NCI-H2227 (cell line): ENCODE results near the gene ADGRD1.
A peak's percentile ranks its signal among the peaks of the same experiment; 100 is the strongest.
"Not testable (repeated sequence)": the region's sequence is repeated elsewhere in the genome, so short reads cannot be mapped to it uniquely, and the experiment has no call there.

ENCODE experiments used
- DNase-seq: peaks from one replicate; lab custom pipeline; 2025; ENCODE audit not compliant: unreplicated experiment; lab: John Stamatoyannopoulos, UW

The ADGRD1 gene

GRCh38 chr12:130983328-130984017, 29.8 kb downstream of the ADGRD1 start:
- no peak for DNase-seq

- no peak for DNase-seq
Measured at GRCh38 chr12:130984183-130985058, 30.7 kb downstream of the ADGRD1 start.

GRCh38 chr12:130987151-130987931, 33.6 kb downstream of the ADGRD1 start:
- no peak for DNase-seq

- no peak for DNase-seq
Measured at GRCh38 chr12:130988261-130988660, 34.6 kb downstream of the ADGRD1 start.

- no peak for DNase-seq
Measured at GRCh38 chr12:130988751-130989150, 35.0 kb downstream of the ADGRD1 start.

- no peak for DNase-seq
Measured at GRCh38 chr12:130989391-130989790, 35.7 kb downstream of the ADGRD1 start.

GRCh38 chr12:130990034-130990433, 36.3 kb downstream of the ADGRD1 start:
- DNase-seq: no peak

- no peak for DNase-seq
Measured at GRCh38 chr12:130992448-130992847, 38.7 kb downstream of the ADGRD1 start.

GRCh38 chr12:130992979-130993538, 39.4 kb downstream of the ADGRD1 start:
- no peak for DNase-seq

- DNase-seq: peak; percentile 83
Measured at GRCh38 chr12:130993759-130994670, 40.3 kb downstream of the ADGRD1 start.

GRCh38 chr12:130994821-130995375, 41.2 kb downstream of the ADGRD1 start:
- DNase-seq: no peak

- not testable (repeated sequence) for DNase-seq
Measured at GRCh38 chr12:130995386-130995969, 41.8 kb downstream of the ADGRD1 start.

- DNase-seq: no peak
Measured at GRCh38 chr12:130998136-130998535, 44.4 kb downstream of the ADGRD1 start.

GRCh38 chr12:131000000-131000486, 46.3 kb downstream of the ADGRD1 start:
- DNase-seq: no peak

GRCh38 chr12:131001493-131001892, 47.8 kb downstream of the ADGRD1 start:
- no peak for DNase-seq

GRCh38 chr12:131002216-131002631, 48.5 kb downstream of the ADGRD1 start:
- DNase-seq: no peak

- DNase-seq: no peak
Measured at GRCh38 chr12:131003036-131003715, 49.5 kb downstream of the ADGRD1 start.

- peak; percentile 54 for DNase-seq
Measured at GRCh38 chr12:131003716-131004045, 50.0 kb downstream of the ADGRD1 start.

- DNase-seq: no peak
Measured at GRCh38 chr12:131004166-131004565, 50.5 kb downstream of the ADGRD1 start.
